Ascending aorta (tissue), 2 donors: ENCODE measurements around the gene CREB5. TPM values are rescaled to one million over a fixed set of nuclear protein-coding genes. Genes with fewer than 3 reads are reported as not detected.

Experiments
- DNase-seq, 2 donors: peaks; one replicate each; pipeline ENCODE4 v3.0.0-alpha.2; 2019; ENCODE audit warnings: low spot score in 2 of 2
- H3K27ac ChIP-seq, 2 donors: fragments of 200-600 bp; sonication (generic); one replicate each; pipeline ENCODE4 v1.5.1; 2016 to 2017; ENCODE audit warnings: mild to moderate bottlenecking in 1 of 2
- H3K27me3 ChIP-seq: fragments of 200-600 bp; sonication (generic); one replicate; pipeline ENCODE4 v1.5.1; 2017
- H3K36me3 ChIP-seq, 2 donors: fragments of 200-600 bp; sonication (generic); one replicate each; pipeline ENCODE4 v1.5.1; 2016
- H3K4me1 ChIP-seq, 2 donors: fragments of 200-600 bp; sonication (generic); one replicate each; pipeline ENCODE4 v1.5.1; 2016 to 2017; ENCODE audit warnings: mild to moderate bottlenecking in 1 of 2
- H3K4me3 ChIP-seq, 2 donors: fragments of 200-600 bp; sonication (generic); one replicate each; pipeline ENCODE4 v1.5.1; 2016 to 2017; ENCODE audit warnings: mild to moderate bottlenecking in 1 of 2
- H3K9me3 ChIP-seq, 2 donors: fragments of 200-600 bp; sonication (generic); one replicate each; pipeline ENCODE4 v1.5.1; 2016
- CTCF ChIP-seq, 3 experiments: fragments of 200-600 bp in 2 of 3; fragments of 450-650 bp in 1 of 3; sonication (generic) in 2 of 3; IDR thresholded peaks; one replicate each; pipeline ENCODE4 v1.5.1; 2016 to 2019; ENCODE audit warnings: antibody characterized with exemption in 3 of 3, mild to moderate bottlenecking in 1 of 3, moderate library complexity in 1 of 3
- intact Hi-C: fragments of 100-400 bp; cut with DNase I; formaldehyde crosslinking; loops from one replicate; pipeline ENCODE4 v1.15.1; 2023
- total RNA-seq: library from RNA; depleted of rRNA; stranded (reverse); fragments of >200 nt; gene quantifications from one replicate; pipeline ENCODE4 v1.1.0, GENCODE V29; 2016

Gene CREB5
- total RNA-seq, 1 donor from 2014 or later: 143 TPM

GRCh38 chr7:28661826-28662595 is 249.7 kb downstream of the CREB5 start:
- H3K27me3 ChIP-seq: no peaks in the 10 kb centered on the region
- intact Hi-C loops: no loop called here
- no peak overlapping the region for H3K4me3 ChIP-seq
- no peaks in the 10 kb centered on the region for H3K9me3 ChIP-seq
- no peak for DNase-seq
- no peaks in the 10 kb centered on the region for H3K4me1 ChIP-seq
- H3K27ac ChIP-seq: no peak overlapping the region
- TF ChIP-seq CTCF (IDR thresholded peaks at IDR 0.05): no peak
- no peaks in the 10 kb centered on the region for H3K36me3 ChIP-seq

GRCh38 chr7:28666154-28666553 is 253.8 kb downstream of the CREB5 start:
- no peaks in the 10 kb centered on the region for H3K36me3 ChIP-seq
- DNase-seq: no peak

GRCh38 chr7:28668085-28668484 is 255.8 kb downstream of the CREB5 start:
- no peaks in the 10 kb centered on the region for H3K9me3 ChIP-seq
- intact Hi-C loops: no loop called here

More at GRCh38 chr7:28666154-28666553, 253.8 kb downstream of the CREB5 start:
- H3K4me1 ChIP-seq: no peaks in the 10 kb centered on the region
- no peak for TF ChIP-seq CTCF (IDR thresholded peaks at IDR 0.05)
- no peaks in the 10 kb centered on the region for H3K9me3 ChIP-seq
- no peak overlapping the region for H3K27ac ChIP-seq
- H3K4me3 ChIP-seq: no peak overlapping the region
- intact Hi-C loops: no loop called here
- no peaks in the 10 kb centered on the region for H3K27me3 ChIP-seq

GRCh38 chr7:28669330-28669729 is 257.0 kb downstream of the CREB5 start:
- Histone ChIP-seq H3K9me3 (no peaks in the 10 kb centered on the region), H3K27me3 (no peaks in the 10 kb centered on the region), H3K36me3 (no peaks in the 10 kb centered on the region), H3K4me3 (no peak overlapping the region), H3K27ac (no peak overlapping the region), H3K4me1 (no peaks in the 10 kb centered on the region)
- TF ChIP-seq CTCF (IDR thresholded peaks at IDR 0.05): no peak
- intact Hi-C loops: no loop called here
- no peak for DNase-seq

More at GRCh38 chr7:28668085-28668484, 255.8 kb downstream of the CREB5 start:
- DNase-seq: no peak
- TF ChIP-seq CTCF (IDR thresholded peaks at IDR 0.05): no peak
- Histone ChIP-seq H3K27ac (no peak overlapping the region), H3K4me1 (no peaks in the 10 kb centered on the region), H3K4me3 (no peak overlapping the region), H3K27me3 (no peaks in the 10 kb centered on the region), H3K36me3 (no peaks in the 10 kb centered on the region)

GRCh38 chr7:28671526-28671925 is 259.2 kb downstream of the CREB5 start:
- Histone ChIP-seq H3K4me3 (no peak overlapping the region), H3K27me3 (no peaks in the 10 kb centered on the region), H3K4me1 (no peaks in the 10 kb centered on the region), H3K27ac (no peak overlapping the region), H3K9me3 (no peaks in the 10 kb centered on the region), H3K36me3 (no peaks in the 10 kb centered on the region)
- intact Hi-C loops: no loop called here
- no peak for TF ChIP-seq CTCF (IDR thresholded peaks at IDR 0.05)
- DNase-seq: no peak
